ENCODE measurements around the gene RHOV.

Gene RHOV

DNA sequence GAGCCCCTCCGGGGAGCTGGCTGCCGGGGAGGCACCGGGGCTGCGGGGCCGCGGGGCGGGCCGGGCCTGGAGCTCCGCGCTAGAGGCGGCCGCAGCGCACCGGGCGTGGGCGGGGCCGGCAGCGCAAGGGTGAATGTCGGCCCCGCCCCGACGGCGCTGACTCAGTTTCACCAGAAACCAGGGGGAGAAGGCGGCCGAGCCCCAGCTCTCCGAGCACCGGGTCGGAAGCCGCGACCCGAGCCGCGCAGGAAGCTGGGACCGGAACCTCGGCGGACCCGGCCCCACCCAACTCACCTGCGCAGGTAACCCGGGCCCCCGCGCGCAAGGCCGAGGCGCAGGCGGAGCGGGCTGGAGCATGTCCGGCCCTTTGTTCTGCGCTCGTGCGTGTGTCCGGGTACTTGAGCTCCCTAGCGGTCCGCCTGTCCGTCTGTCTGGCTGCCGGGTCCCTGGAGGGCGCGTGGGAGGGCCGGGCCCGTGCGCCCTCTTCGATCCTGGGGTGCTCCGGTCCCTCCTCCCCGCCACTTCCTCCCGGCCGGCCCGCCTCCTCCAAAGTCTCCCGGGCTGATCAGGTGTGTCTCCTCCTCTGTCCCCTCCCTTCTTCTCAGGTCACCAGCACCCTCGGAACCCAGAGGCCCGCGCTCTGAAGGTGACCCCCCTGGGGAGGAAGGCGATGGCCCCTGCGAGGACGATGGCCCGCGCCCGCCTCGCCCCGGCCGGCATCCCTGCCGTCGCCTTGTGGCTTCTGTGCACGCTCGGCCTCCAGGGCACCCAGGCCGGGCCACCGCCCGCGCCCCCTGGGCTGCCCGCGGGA, 29.9 kb downstream of the RHOV start, which contains the start of gene SPINT1:
Gene SPINT1, plus strand, starts transcription at position 164 of the 811 bp plus-strand sequence. Its CDS starts 507 bp downstream, at position 671.
- DNase-seq, result peak; percentile 57

- no peak for DNase-seq
Observed at GRCh38 chr15:40843261-40843884, 30.7 kb downstream of the RHOV start.

GRCh38 chr15:40841741-40842140, 32.3 kb downstream of the RHOV start:
- DNase-seq, result no peak

- no peak for DNase-seq
Observed at GRCh38 chr15:40838756-40839155, 35.3 kb downstream of the RHOV start.

DNA sequence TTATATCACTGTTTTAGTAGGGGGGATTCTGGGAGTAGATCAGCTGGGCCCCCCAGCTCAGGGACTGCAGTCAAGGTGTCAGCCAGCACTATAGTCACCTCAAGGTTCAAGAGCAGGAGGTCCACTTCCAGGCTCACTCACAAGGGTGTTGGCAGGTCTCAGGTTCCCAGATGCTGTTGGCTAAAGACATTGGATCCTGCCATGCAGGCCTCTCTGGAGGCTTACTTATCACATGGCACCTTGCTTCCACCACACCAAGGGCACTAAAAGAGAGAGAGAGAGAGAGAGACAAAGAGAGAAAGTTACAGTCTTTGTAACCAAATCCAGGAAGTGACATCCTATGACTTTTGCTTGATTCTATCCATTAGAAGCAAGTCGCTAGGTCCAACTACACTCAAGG, 38.0 kb downstream of the RHOV start:
- DNase-seq, result no peak

GRCh38 chr15:40832903-40833302, 41.1 kb downstream of the RHOV start:
- no peak for DNase-seq

GRCh38 chr15:40831861-40832260, 42.2 kb downstream of the RHOV start:
- DNase-seq, result no peak

- no peak for DNase-seq
Observed at GRCh38 chr15:40830884-40831283, 43.1 kb downstream of the RHOV start.

DNA sequence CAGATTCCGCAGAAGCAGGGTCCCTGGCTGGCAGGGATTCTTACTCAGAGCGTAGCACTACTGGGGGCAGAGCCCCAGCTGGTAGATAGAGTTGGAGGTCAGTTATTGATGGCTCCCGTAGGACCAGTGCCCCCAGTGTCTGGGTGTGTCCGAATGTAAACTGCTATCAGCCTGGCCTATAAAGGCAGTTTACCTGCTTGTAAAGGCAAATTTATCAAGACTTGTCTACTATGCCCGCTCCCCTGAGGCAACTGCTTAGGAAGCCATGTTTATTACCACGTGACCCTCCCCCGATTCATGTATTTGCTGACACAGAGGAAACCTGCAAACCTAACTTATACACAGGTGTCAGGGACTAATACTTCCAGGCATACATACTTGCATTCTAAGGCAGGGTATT, 44.9 kb downstream of the RHOV start:
- DNase-seq, result no peak

GRCh38 chr15:40828447-40829036, 45.5 kb downstream of the RHOV start, which contains the start of gene PPP1R14D:
Gene PPP1R14D, minus strand, starts transcription at chr15:40828708. Its CDS starts 67 bp downstream, at chr15:40828641.
- DNase-seq, result no peak

DNA sequence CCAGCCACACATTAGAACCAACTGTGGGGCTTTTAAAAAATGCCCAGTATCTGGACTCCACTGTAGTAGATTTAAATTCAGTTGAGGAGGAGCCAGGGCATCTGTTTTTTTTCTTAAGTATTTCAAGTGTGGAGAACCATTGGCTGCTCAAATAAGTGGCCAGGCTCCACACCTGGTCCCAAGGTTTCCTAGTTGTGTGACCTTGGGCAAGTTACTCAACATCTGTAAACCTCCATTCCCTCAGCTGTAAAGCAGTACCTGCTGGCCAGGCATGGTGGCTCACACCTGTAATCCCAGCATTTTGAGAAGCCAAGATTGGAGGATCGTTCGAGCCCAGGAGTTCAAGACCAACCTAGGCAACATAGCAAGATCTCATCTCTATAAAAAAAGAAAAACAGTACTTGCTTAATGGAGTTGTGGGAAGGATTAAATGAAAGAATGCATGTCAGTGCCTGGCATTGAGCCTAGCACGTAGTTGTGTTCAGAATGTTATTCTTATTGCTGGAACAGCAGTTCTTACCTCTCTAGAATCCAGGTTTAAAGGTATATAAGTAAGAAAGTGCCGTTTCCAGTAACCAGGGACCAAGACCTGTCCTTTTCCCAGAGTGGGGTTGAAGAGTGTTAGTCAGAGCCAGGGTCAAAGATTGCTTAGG, 47.5 kb downstream of the RHOV start:
- DNase-seq, result no peak

DNA sequence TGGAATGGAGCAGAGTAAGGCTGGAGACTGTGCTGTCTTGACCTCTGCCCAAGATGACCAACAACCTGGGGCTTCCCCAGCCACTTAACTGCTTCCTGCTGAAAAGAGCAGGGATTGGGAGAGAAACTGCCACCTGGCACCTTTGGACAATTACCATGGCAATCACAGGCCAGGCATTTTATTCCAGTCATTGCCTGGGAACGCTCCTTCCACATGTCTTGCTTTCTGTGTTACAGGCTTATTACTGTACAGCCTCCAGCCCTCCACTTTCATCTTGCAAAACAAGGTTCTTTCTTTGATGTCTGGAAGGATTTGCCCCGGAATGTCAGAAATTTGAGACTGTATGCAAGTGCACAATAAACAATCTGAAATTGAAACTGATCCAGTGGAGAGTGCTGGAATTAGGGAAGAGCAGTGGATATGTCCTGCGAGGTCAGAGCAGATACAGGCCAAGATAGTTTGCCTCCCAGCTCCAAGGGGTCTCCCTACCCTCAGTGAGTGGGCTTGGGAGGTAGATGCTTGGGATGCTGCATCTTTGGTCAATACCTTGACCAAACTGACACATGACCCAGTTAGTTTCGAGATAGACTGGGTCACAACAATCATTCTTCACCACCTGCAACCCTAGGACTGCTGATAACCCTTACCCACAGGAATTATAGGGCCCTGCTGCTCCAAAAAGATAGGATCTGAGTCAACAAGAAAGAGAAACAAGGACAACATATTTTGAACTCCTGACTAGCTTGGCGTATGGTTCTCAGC, 48.2 kb downstream of the RHOV start:
- DNase-seq, result no peak

DNA sequence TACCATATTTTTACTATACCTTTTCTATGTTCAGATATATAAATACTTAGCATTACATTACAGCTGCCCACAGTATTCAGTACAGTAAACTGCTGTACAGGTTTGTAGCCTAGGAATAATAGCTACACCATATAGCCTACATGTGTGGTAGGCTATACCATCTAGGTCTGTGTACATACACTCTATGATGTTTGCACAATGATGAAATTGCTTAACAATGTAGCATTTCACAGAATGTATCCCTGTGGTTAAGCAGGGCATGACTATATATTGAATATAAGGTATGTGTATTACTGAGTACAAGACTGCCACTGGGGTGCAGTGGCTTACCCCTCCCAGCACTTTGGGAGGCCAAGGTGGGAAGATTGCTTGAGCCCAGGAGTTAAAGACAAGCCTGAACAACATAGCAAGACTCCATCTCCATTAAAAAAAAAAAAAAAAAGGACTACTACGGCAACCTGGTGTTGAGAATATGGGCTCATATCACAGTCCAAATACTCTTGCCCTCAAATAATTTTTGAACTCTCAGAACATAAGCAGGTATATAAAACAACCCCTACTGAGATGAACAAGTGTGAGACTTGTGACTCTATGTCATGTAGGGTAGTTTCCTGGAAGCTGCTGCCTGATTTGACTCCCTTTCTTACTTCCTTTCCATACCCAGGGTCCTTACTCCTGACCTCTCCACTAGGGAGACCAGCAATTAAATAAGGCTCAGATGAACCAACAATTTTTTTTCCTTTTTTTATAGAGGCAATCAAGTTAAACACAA, 50.3 kb downstream of the RHOV start:
- no peak for DNase-seq

All from suppressor macrophage treated with lipopolysaccharide for 4 hours (primary cell).